Measurements from ENCODE around the gene CEND1. TPM values are rescaled to one million over a fixed set of nuclear protein-coding genes. Genes with fewer than 3 reads are reported as not detected.

Gene CEND1
- total RNA-seq, result not detected in 2 replicates

GRCh38 chr11:789943-790342 is at the start of gene CEND1:
Gene CEND1, minus strand, starts transcription at chr11:790090. Its CDS starts 1,514 bp downstream, at chr11:788576.

DNA sequence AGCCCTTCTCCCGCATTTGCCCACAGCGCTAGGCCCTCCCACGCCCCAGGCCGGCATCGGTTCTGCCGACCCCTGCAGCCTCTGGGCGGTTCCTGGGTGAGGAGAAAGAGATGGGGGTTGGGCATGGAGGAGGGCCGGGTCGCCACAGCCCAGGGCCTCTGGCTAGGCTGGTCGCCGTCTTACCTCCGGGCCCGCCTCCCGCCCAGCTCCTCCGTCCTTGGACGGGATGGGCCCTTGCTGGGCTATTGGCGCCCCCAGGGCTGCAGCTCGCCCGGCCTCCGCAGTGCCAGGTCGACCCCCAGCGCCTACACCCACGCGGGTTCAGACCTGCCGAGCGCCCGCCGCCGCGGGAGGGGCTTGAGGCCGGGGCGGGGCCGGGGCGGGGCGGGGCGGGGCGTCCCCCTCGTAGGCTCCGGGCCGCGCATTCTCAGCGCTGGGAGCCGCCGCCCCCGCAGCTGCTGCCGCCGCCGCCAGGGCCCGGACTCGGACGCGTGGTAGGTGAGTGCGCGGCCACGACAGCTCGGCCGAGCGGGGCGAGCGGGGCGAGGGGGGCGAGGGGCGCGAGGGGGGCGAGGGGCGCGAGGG is 42.7 kb upstream of the CEND1 start, which contains the start of gene CD151:
Gene CD151 (plus strand): TSS at position 424 of the 585 bp plus-strand sequence. CDS start 3,118 bp downstream, outside the sequence.

GRCh38 chr11:827897-828192 is 38.0 kb upstream of the CEND1 start, which contains the start of gene CRACR2B:
Gene CRACR2B, plus strand, starts transcription at chr11:827919. Its CDS starts 689 bp downstream, at chr11:828608.

GRCh38 chr11:818396-819128 is 28.7 kb upstream of the CEND1 start, which contains the start of gene PNPLA2:
Gene PNPLA2, plus strand, starts transcription at chr11:818914. Its CDS starts 805 bp downstream, at chr11:819719.

GRCh38 chr11:809287-810039 is 19.6 kb upstream of the CEND1 start, which contains the start of gene RPLP2:
Gene RPLP2, plus strand, starts transcription at chr11:809967. Its CDS starts 268 bp downstream, at chr11:810235.

GRCh38 chr11:798093-798713 is 8.3 kb upstream of the CEND1 start, which contains the start of gene SLC25A22:
Gene SLC25A22, minus strand, starts transcription at chr11:798281. Its CDS starts 3,275 bp downstream, at chr11:795006.

DNA sequence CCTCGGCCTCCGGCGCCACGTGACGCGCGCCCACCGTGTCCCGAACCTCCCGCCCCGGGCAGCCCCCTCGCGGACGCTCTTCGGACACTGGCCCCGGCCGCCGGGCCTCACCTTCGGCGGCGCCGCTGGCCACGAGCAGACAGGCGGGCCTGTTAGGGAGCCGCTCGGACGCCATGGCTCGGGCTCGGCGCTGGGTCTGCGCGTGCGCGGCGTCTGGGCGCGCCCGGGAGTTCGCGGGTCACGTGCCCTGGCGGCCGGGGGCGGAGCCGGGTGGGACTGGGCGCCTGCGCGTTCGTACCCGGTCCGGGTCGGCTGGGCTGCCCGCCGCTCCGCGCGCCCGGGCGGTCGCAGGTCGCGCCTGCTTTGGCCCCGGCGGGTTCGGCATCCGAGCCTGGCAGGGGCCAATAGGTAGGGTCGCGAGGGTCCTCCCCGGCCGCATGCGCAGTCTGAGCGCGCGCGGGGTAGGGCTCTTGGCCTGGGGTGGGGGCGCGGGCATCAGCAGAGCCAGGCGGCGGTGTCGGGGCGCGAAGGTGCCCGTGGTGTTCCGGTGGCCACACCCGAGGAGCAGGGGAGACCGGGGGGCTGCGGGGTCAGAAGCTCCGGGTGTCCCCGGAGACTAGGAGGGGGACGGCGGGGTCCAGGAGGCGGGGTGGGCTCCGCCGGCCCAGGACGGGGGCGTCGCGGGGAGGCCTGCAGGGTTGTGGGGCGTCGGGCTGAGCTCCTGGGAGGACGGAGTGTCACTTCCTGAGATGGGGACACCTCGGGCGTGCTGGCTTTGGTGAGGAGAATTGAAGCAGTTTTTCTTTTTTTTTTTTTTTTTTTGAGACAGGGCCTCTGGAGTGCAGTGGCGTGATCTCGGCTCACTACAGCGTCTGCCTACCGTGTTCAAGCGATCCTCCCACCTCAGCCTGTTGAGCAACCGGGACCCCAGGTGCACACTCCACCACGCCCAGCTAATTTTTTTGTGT is 12.3 kb downstream of the CEND1 start, which contains the start of gene GATD1:
Gene GATD1 (minus strand): TSS at position 200 of the 968 bp plus-strand sequence. CDS start 25 bp downstream, at position 175.

GRCh38 chr11:747158-748006 is 42.5 kb downstream of the CEND1 start, which contains the start of gene TALDO1:
Gene TALDO1, plus strand, starts transcription at chr11:747464. Its CDS starts 18 bp downstream, at chr11:747482.

Other genes starting within 250 kb of the CEND1 start
- 1.0 and 2.0 TPM in 2 replicates for gene LMNTD2, start 229.4 kb downstream of the CEND1 start, total RNA-seq
- 18.7 and 29.0 TPM in 2 replicates for gene RASSF7, start 229.1 kb downstream of the CEND1 start, total RNA-seq
- gene PHRF1, start 213.6 kb downstream of the CEND1 start, total RNA-seq, result 26.3 and 37.4 TPM in 2 replicates
- 7.8 and 39.3 TPM in 2 replicates for gene IRF7, start 174.1 kb downstream of the CEND1 start, total RNA-seq
- gene CDHR5, start 165.1 kb downstream of the CEND1 start, total RNA-seq, result not detected in 2 replicates
- gene SCT, start 162.9 kb downstream of the CEND1 start, total RNA-seq, result not detected in 2 replicates
- 0.07 TPM in 1 of 2 replicates, not detected in the other for gene DRD4, start 152.8 kb downstream of the CEND1 start, total RNA-seq
- 28.4 and 36.0 TPM in 2 replicates for gene DEAF1, start 94.9 kb downstream of the CEND1 start, total RNA-seq
- gene TMEM80, start 94.3 kb downstream of the CEND1 start, total RNA-seq, result 16.4 and 21.9 TPM in 2 replicates
- gene EPS8L2, start 83.9 kb downstream of the CEND1 start, total RNA-seq, result 126 and 167 TPM in 2 replicates
- 199 and 220 TPM in 2 replicates for gene TALDO1, start 42.6 kb downstream of the CEND1 start, total RNA-seq
- 20.8 and 30.3 TPM in 2 replicates for gene GATD1, start 12.6 kb downstream of the CEND1 start, total RNA-seq
- gene SLC25A22, start 8.2 kb upstream of the CEND1 start, total RNA-seq, result 6.2 and 20.9 TPM in 2 replicates
- gene PIDD1, start 15.1 kb upstream of the CEND1 start, total RNA-seq, result 6.2 and 8.1 TPM in 2 replicates
- gene RPLP2, start 19.9 kb upstream of the CEND1 start, total RNA-seq, result 259 and 293 TPM in 2 replicates
- 20.5 and 21.2 TPM in 2 replicates for gene PNPLA2, start 28.8 kb upstream of the CEND1 start, total RNA-seq
- gene CRACR2B, start 37.8 kb upstream of the CEND1 start, total RNA-seq, result 0.34 and 1.00 TPM in 2 replicates
- gene CD151, start 42.9 kb upstream of the CEND1 start, total RNA-seq, result 166 and 396 TPM in 2 replicates
- gene POLR2L, start 52.4 kb upstream of the CEND1 start, total RNA-seq, result 25.6 and 55.0 TPM in 2 replicates
- 21.7 and 32.5 TPM in 2 replicates for gene TSPAN4, start 52.8 kb upstream of the CEND1 start, total RNA-seq
- 44.4 and 76.5 TPM in 2 replicates for gene CHID1, start 120.7 kb upstream of the CEND1 start, total RNA-seq
- gene AP2A2, start 135.8 kb upstream of the CEND1 start, total RNA-seq, result 17.1 and 40.4 TPM in 2 replicates
- not detected in 2 replicates for gene MUC6, start 246.6 kb upstream of the CEND1 start, total RNA-seq